ENCODE data around the gene CASD1.

CASD1 gene

GRCh38 chr7:94529516-94529915 lies 19.9 kb downstream of the CASD1 start:
- no peak for TF ChIP-seq CTCF (IDR thresholded peaks at IDR 0.05; ENCODE audit: control insufficient read depth, insufficient read depth, low read depth, low read length, missing control alignments)
- DNase-seq (ENCODE audit: low read depth) = peak; percentile 38
- H3K4me3 ChIP-seq (ENCODE audit: control insufficient read depth, low read depth, low read length) = no peak overlapping the region

GRCh38 chr7:94530109-94530508 lies 20.5 kb downstream of the CASD1 start:
- no peak overlapping the region for H3K4me3 ChIP-seq (ENCODE audit: control insufficient read depth, low read depth, low read length)
- no peak for TF ChIP-seq CTCF (IDR thresholded peaks at IDR 0.05; ENCODE audit: control insufficient read depth, insufficient read depth, low read depth, low read length, missing control alignments)
- no peak for DNase-seq (ENCODE audit: low read depth)

- DNase-seq (ENCODE audit: low read depth) = no peak
- no peak for TF ChIP-seq CTCF (IDR thresholded peaks at IDR 0.05; ENCODE audit: control insufficient read depth, insufficient read depth, low read depth, low read length, missing control alignments)
- H3K4me3 ChIP-seq (ENCODE audit: control insufficient read depth, low read depth, low read length) = no peak overlapping the region
These were observed 23.1 kb downstream of the CASD1 start for GRCh38 chr7:94532676-94533075.

GRCh38 chr7:94540428-94540827 lies 30.8 kb downstream of the CASD1 start:
- no peak for TF ChIP-seq CTCF (IDR thresholded peaks at IDR 0.05; ENCODE audit: control insufficient read depth, insufficient read depth, low read depth, low read length, missing control alignments)
- DNase-seq (ENCODE audit: low read depth) = no peak
- no peak overlapping the region for H3K4me3 ChIP-seq (ENCODE audit: control insufficient read depth, low read depth, low read length)

GRCh38 chr7:94547126-94547525 lies 37.5 kb downstream of the CASD1 start:
- TF ChIP-seq CTCF (IDR thresholded peaks at IDR 0.05; ENCODE audit: control insufficient read depth, insufficient read depth, low read depth, low read length, missing control alignments) = no peak
- no peak overlapping the region for H3K4me3 ChIP-seq (ENCODE audit: control insufficient read depth, low read depth, low read length)
- DNase-seq (ENCODE audit: low read depth) = no peak

DNA sequence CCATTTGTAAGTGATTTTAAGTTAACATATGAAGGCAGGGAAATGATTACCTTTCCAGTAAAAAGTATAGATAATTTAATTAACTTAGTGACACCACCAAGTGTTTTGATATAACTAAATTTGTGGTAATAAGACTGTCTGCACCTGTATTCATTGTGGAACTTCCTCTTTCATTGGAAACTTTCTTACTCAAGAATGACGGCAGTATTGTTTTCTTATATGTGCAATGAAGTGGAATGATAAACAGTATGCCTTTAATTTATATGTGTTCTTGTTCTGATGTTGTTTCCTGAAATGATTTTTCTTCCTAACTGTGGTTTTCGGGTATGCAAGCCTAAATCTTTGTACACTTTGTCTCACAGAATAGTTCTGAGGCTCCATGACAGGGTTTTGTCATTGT lies 46.4 kb downstream of the CASD1 start:
- no peak for TF ChIP-seq CTCF (IDR thresholded peaks at IDR 0.05; ENCODE audit: control insufficient read depth, insufficient read depth, low read depth, low read length, missing control alignments)
- no peak for DNase-seq (ENCODE audit: low read depth)
- no peak overlapping the region for H3K4me3 ChIP-seq (ENCODE audit: control insufficient read depth, low read depth, low read length)

- no peak for TF ChIP-seq CTCF (IDR thresholded peaks at IDR 0.05; ENCODE audit: control insufficient read depth, insufficient read depth, low read depth, low read length, missing control alignments)
- no peak overlapping the region for H3K4me3 ChIP-seq (ENCODE audit: control insufficient read depth, low read depth, low read length)
- no peak for DNase-seq (ENCODE audit: low read depth)
These were observed 47.6 kb downstream of the CASD1 start for GRCh38 chr7:94557215-94557614.

Measured in AG09309 (cell line).